HG03521 (cell line): Measurements from ENCODE around the gene PCSK9.
A peak's percentile ranks its signal among the peaks of the same experiment; 100 is the strongest.
"Not testable (repeated sequence)": the region's sequence is repeated elsewhere in the genome, so short reads cannot be mapped to it uniquely, and the experiment has no call there.

Source experiments
- ATAC-seq: cut with Tn5 transposase; IDR thresholded peaks from one replicate; pipeline ENCODE4 v1.9.1; 2021; ENCODE audit warnings: mild to moderate bottlenecking, moderate library complexity; ENCODE audit not compliant: unreplicated experiment

PCSK9 gene

GRCh38 chr1:55007625-55008024 lies 31.7 kb upstream of the PCSK9 start:
- ATAC-seq = no peak

GRCh38 chr1:55010194-55010886 lies 29.0 kb upstream of the PCSK9 start:
- ATAC-seq = no peak

GRCh38 chr1:55010887-55011217 lies 28.5 kb upstream of the PCSK9 start:
- no peak for ATAC-seq

GRCh38 chr1:55012661-55013060 lies 26.7 kb upstream of the PCSK9 start:
- no peak for ATAC-seq

GRCh38 chr1:55015123-55015522 lies 24.2 kb upstream of the PCSK9 start:
- no peak for ATAC-seq

GRCh38 chr1:55015731-55016620 lies 23.4 kb upstream of the PCSK9 start:
- no peak for ATAC-seq

- no peak for ATAC-seq
Measured at GRCh38 chr1:55018395-55018794, 21.0 kb upstream of the PCSK9 start.

- peak; percentile 87 for ATAC-seq
Measured at GRCh38 chr1:55021942-55022546, 17.3 kb upstream of the PCSK9 start.

GRCh38 chr1:55024163-55024562 lies 15.2 kb upstream of the PCSK9 start:
- ATAC-seq = not testable (repeated sequence)

- not testable (repeated sequence) for ATAC-seq
Measured at GRCh38 chr1:55026682-55027081, 12.7 kb upstream of the PCSK9 start.

- ATAC-seq = not testable (repeated sequence)
Measured at GRCh38 chr1:55031098-55031497, 8.2 kb upstream of the PCSK9 start.

- ATAC-seq = no peak
Measured at GRCh38 chr1:55033265-55033614, 6.1 kb upstream of the PCSK9 start.

GRCh38 chr1:55034476-55035133 lies 4.7 kb upstream of the PCSK9 start:
- no peak for ATAC-seq

GRCh38 chr1:55035904-55036303 lies 3.4 kb upstream of the PCSK9 start:
- no peak for ATAC-seq

- ATAC-seq = no peak
Measured at GRCh38 chr1:55037733-55038551, 1.4 kb upstream of the PCSK9 start.

- ATAC-seq = no peak
Measured at GRCh38 chr1:55038552-55038838, 853 bp upstream of the PCSK9 start.

- ATAC-seq = no peak
Measured at GRCh38 chr1:55038974-55039341, 390 bp upstream of the PCSK9 start.

- ATAC-seq = no peak
Measured at GRCh38 chr1:55040083-55040932, 960 bp downstream of the PCSK9 start.

GRCh38 chr1:55040933-55041494 lies 1.7 kb downstream of the PCSK9 start:
- ATAC-seq = no peak

- ATAC-seq = no peak
Measured at GRCh38 chr1:55041613-55042012, 2.3 kb downstream of the PCSK9 start.
